Left ventricle myocardium inferior (tissue), 1 donor: ENCODE data around the gene CCT3. TPM values are rescaled to one million over a fixed set of nuclear protein-coding genes. Genes with fewer than 3 reads are reported as not detected.

Experiments
- DNase-seq: peaks from one replicate; pipeline ENCODE4 v3.0.0-alpha.2; 2020
- H3K27ac ChIP-seq: fragments of 200-600 bp; replicated peaks from 2 replicates; pipeline ENCODE4 v1.8.0; 2021
- H3K27me3 ChIP-seq: fragments of 200-600 bp; 2 replicates; pipeline ENCODE4 v1.8.0; 2021; ENCODE audit warnings: low read depth
- H3K36me3 ChIP-seq: fragments of 200-600 bp; 2 replicates; pipeline ENCODE4 v1.8.0; 2021
- H3K4me1 ChIP-seq: fragments of 200-600 bp; 2 replicates; pipeline ENCODE4 v1.8.0; 2021
- H3K4me3 ChIP-seq: fragments of 200-600 bp; 2 replicates; pipeline ENCODE4 v1.8.0; 2021; ENCODE audit warnings: mild to moderate bottlenecking, moderate library complexity
- H3K9me3 ChIP-seq: fragments of 200-600 bp; replicated peaks from 2 replicates; pipeline ENCODE4 v1.8.0; 2021
- CTCF ChIP-seq: fragments of 200-600 bp; IDR thresholded peaks from 2 replicates; pipeline ENCODE4 v1.8.0; 2021; ENCODE audit warnings: antibody characterized with exemption, mild to moderate bottlenecking, borderline replicate concordance
- intact Hi-C: fragments of 100-400 bp; cut with micrococcal nuclease; formaldehyde crosslinking; loops from one replicate; pipeline ENCODE4 v1.11.0; 2022
- total RNA-seq: library from RNA; stranded (reverse); fragmentation: NEBNext Ultra II Directional; extraction: Animal tissue kit (Norgen Biotek cat#: 25700); gene quantifications from one replicate; pipeline ENCODE4 v1.2.1, GENCODE V29; 2021
- donor health status: DM: no; HTN: yes; CAD: no; lungs with severe emphysema.

CCT3 gene
- total RNA-seq, 1 donor from 2014 or later = 123 TPM

GRCh38 chr1:156385534-156386031 is 47.5 kb upstream of the CCT3 start:
- Histone ChIP-seq H3K9me3 (no peaks in the 10 kb centered on the region), H3K4me3 (no peak overlapping the region), H3K27ac (no peak overlapping the region), H3K4me1 (peaks cover 8% of the 10 kb centered on the region), H3K27me3 (peaks cover 49% of the 10 kb centered on the region), H3K36me3 (no peaks in the 10 kb centered on the region)
- peak; percentile 41 for DNase-seq
- TF ChIP-seq CTCF = peak; percentile 86
- intact Hi-C loops = loop anchor here (5.0 kb wide), 1 partner anchor 42 kb away; no protein-coding TSS in a partner anchor

GRCh38 chr1:156384658-156385057 is 46.6 kb upstream of the CCT3 start:
- Histone ChIP-seq H3K36me3 (no peaks in the 10 kb centered on the region), H3K4me1 (peaks cover 8% of the 10 kb centered on the region), H3K4me3 (no peak overlapping the region), H3K27ac (no peak overlapping the region), H3K27me3 (peaks cover 39% of the 10 kb centered on the region), H3K9me3 (no peaks in the 10 kb centered on the region)
- TF ChIP-seq CTCF = no peak
- intact Hi-C loops = loop anchor here (5.0 kb wide), 2 partner anchors 43 to 63 kb away; no protein-coding TSS in a partner anchor
- DNase-seq = no peak

GRCh38 chr1:156384007-156384406 is 45.9 kb upstream of the CCT3 start:
- Histone ChIP-seq H3K27me3 (peaks cover 33% of the 10 kb centered on the region), H3K4me3 (no peak overlapping the region), H3K36me3 (no peaks in the 10 kb centered on the region), H3K9me3 (no peaks in the 10 kb centered on the region), H3K4me1 (peaks cover 8% of the 10 kb centered on the region), H3K27ac (no peak overlapping the region)
- TF ChIP-seq CTCF = no peak
- intact Hi-C loops = loop anchor here (5.0 kb wide), 1 partner anchor 63 kb away; no protein-coding TSS in a partner anchor
- no peak for DNase-seq

- H3K27ac ChIP-seq = no peak overlapping the region
- H3K9me3 ChIP-seq = no peaks in the 10 kb centered on the region
- TF ChIP-seq CTCF = peak; percentile 83
- DNase-seq = peak; percentile 39
- intact Hi-C loops = loop anchor here (5.0 kb wide), 1 partner anchor 64 kb away; no protein-coding TSS in a partner anchor
- H3K4me1 ChIP-seq = peaks cover 2% of the 10 kb centered on the region
- H3K36me3 ChIP-seq = no peaks in the 10 kb centered on the region
- peaks cover 23% of the 10 kb centered on the region for H3K27me3 ChIP-seq
- no peak overlapping the region for H3K4me3 ChIP-seq
These were observed 44.9 kb upstream of the CCT3 start for GRCh38 chr1:156383023-156383422.

GRCh38 chr1:156382561-156382960 is 44.5 kb upstream of the CCT3 start:
- peaks cover 18% of the 10 kb centered on the region for H3K27me3 ChIP-seq
- no peak overlapping the region for H3K27ac ChIP-seq
- H3K4me1 ChIP-seq = no peaks in the 10 kb centered on the region
- intact Hi-C loops = loop anchor here (5.0 kb wide), 1 partner anchor 65 kb away; no protein-coding TSS in a partner anchor
- H3K9me3 ChIP-seq = no peaks in the 10 kb centered on the region
- no peak for DNase-seq
- no peak for TF ChIP-seq CTCF
- H3K4me3 ChIP-seq = no peak overlapping the region
- no peaks in the 10 kb centered on the region for H3K36me3 ChIP-seq
